ENCODE measurements around the gene CNIH1. TPM values are rescaled to one million over a fixed set of nuclear protein-coding genes. Genes with fewer than 3 reads are reported as not detected.
A peak's percentile ranks its signal among the peaks of the same experiment; 100 is the strongest.
"Not testable (repeated sequence)": the region's sequence is repeated elsewhere in the genome, so short reads cannot be mapped to it uniquely, and the experiment has no call there.

CNIH1 gene
- total RNA-seq, 1 experiment from 2014 or later: 135 TPM

DNA sequence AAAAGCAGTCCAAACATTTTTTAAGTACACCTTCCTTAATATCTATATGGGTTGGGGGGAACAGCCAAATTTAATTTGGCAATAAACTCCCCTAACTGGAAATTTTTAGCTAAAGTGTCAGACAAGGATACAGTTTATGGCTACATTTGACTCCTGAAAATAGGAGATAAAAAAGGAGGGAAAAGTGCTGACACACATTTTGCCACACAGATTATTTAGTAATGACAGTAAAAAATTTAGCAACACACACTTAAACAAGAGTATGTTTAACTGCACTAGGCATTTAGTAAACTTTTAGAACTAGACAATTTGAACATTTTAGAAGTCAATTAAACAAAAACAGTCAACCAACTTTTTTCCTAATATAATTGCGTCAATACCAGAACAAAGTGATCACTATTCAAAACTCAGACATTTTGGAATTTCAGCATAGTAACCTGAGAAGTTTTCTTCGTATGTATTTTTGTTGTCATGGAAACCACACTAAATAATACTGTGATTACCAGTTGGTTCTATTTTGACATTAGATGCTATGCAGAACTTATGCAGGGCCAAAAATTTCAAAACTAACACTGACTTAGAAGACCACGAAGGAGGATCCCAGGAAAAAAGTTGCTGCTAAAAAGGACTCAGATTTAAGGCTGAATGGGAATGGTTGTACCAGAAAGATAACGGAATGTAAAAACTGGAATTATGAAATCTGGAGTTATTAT, 34.2 kb upstream of the CNIH1 start:
- Histone ChIP-seq H3K27me3 (no peaks in the 10 kb centered on the region), H3K4me3 (no peak overlapping the region), H3K36me3 (peaks cover 17% of the 10 kb centered on the region), H3K9me3 (no peaks in the 10 kb centered on the region)
- DNase-seq: no peak

GRCh38 chr14:54474232-54474793, 33.1 kb upstream of the CNIH1 start:
- H3K27me3 ChIP-seq: no peaks in the 10 kb centered on the region
- H3K9me3 ChIP-seq: no peaks in the 10 kb centered on the region
- no peak for DNase-seq
- peaks cover 17% of the 10 kb centered on the region for H3K36me3 ChIP-seq
- H3K4me3 ChIP-seq: no peak overlapping the region

- no peak overlapping the region for H3K4me3 ChIP-seq
- no peak for DNase-seq
- H3K36me3 ChIP-seq: peaks cover 5% of the 10 kb centered on the region
- H3K9me3 ChIP-seq: no peaks in the 10 kb centered on the region
- H3K27me3 ChIP-seq: no peaks in the 10 kb centered on the region
Observed at GRCh38 chr14:54472315-54472714, 31.1 kb upstream of the CNIH1 start.

GRCh38 chr14:54471641-54472040, 30.5 kb upstream of the CNIH1 start:
- DNase-seq: no peak
- Histone ChIP-seq H3K27me3 (no peaks in the 10 kb centered on the region), H3K9me3 (0 out of 2 replicates have a peak, but pooled peaks cover 2% of the 10 kb centered on the region), H3K36me3 (peaks cover 4% of the 10 kb centered on the region), H3K4me3 (no peak overlapping the region)

GRCh38 chr14:54470701-54471100, 29.5 kb upstream of the CNIH1 start:
- H3K9me3 ChIP-seq: 0 out of 2 replicates have a peak, but pooled peaks cover 3% of the 10 kb centered on the region
- H3K4me3 ChIP-seq: no peak overlapping the region
- no peaks in the 10 kb centered on the region for H3K27me3 ChIP-seq
- no peak for DNase-seq
- no peaks in the 10 kb centered on the region; the same call in 1 of the 2 replicates for H3K36me3 ChIP-seq

GRCh38 chr14:54467280-54467679, 26.1 kb upstream of the CNIH1 start:
- H3K4me3 ChIP-seq: no peak overlapping the region

GRCh38 chr14:54465654-54466053, 24.5 kb upstream of the CNIH1 start:
- no peak overlapping the region for H3K4me3 ChIP-seq
- DNase-seq: no peak

More at GRCh38 chr14:54467280-54467679, 26.1 kb upstream of the CNIH1 start:
- no peak for DNase-seq
- H3K9me3 ChIP-seq: 0 out of 2 replicates have a peak, but pooled peaks cover 3% of the 10 kb centered on the region
- H3K36me3 ChIP-seq: no peaks in the 10 kb centered on the region
- no peaks in the 10 kb centered on the region for H3K27me3 ChIP-seq

DNA sequence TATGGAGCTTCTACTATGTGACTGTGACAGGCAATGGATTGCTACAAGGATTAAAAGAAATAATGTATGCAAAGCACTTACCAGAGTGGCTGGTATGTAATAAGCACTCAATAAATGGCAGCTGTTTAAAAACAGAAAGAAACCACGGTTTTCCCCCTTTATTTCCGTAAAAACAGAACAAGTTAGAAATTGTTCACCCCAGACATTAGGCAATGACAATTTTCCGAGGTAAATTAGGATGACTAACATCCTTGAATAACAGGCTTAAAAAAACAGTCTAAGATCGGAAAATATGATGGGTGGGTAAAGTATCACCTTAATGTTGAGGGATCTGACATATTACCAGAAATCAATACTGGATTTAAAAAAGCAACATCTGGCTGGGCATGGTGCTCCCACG, 20.9 kb upstream of the CNIH1 start:
- Histone ChIP-seq H3K36me3 (no peaks in the 10 kb centered on the region), H3K27me3 (no peaks in the 10 kb centered on the region), H3K4me3 (no peak overlapping the region), H3K9me3 (0 out of 2 replicates have a peak, but pooled peaks cover 3% of the 10 kb centered on the region)
- DNase-seq: no peak

More at GRCh38 chr14:54465654-54466053, 24.5 kb upstream of the CNIH1 start:
- Histone ChIP-seq H3K9me3 (0 out of 2 replicates have a peak, but pooled peaks cover 3% of the 10 kb centered on the region), H3K36me3 (no peaks in the 10 kb centered on the region), H3K27me3 (no peaks in the 10 kb centered on the region)

GRCh38 chr14:54459106-54459505, 17.9 kb upstream of the CNIH1 start:
- H3K4me3 ChIP-seq: no peak overlapping the region
- H3K27me3 ChIP-seq: no peaks in the 10 kb centered on the region

GRCh38 chr14:54458536-54458935, 17.4 kb upstream of the CNIH1 start:
- H3K4me3 ChIP-seq, H3K27me3 ChIP-seq, DNase-seq, H3K36me3 ChIP-seq, H3K9me3 ChIP-seq: not testable (repeated sequence)

More at GRCh38 chr14:54459106-54459505, 17.9 kb upstream of the CNIH1 start:
- Histone ChIP-seq H3K9me3 (no peaks in the 10 kb centered on the region), H3K36me3 (no peaks in the 10 kb centered on the region)
- DNase-seq: no peak

DNA sequence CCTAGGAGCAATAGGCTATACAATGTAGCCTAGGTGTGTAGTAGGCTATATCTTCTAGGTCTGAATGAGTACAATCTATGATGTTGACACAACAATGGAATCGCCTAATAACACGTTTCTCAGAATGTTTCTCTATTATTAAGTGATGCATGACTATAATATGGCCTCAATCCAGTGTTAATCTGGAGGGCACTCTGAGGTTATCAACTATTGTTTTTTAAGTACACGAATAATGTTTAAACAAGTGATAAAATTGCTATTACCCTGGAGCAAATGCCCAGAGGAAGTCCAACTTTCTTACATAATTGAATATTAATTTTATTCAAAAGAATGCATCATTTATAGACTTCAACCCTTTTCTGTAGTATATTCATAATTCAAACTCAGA, 16.4 kb upstream of the CNIH1 start:
- H3K36me3 ChIP-seq: no peaks in the 10 kb centered on the region
- DNase-seq: no peak
- no peaks in the 10 kb centered on the region for H3K27me3 ChIP-seq
- no peak overlapping the region for H3K4me3 ChIP-seq
- no peaks in the 10 kb centered on the region for H3K9me3 ChIP-seq

DNA sequence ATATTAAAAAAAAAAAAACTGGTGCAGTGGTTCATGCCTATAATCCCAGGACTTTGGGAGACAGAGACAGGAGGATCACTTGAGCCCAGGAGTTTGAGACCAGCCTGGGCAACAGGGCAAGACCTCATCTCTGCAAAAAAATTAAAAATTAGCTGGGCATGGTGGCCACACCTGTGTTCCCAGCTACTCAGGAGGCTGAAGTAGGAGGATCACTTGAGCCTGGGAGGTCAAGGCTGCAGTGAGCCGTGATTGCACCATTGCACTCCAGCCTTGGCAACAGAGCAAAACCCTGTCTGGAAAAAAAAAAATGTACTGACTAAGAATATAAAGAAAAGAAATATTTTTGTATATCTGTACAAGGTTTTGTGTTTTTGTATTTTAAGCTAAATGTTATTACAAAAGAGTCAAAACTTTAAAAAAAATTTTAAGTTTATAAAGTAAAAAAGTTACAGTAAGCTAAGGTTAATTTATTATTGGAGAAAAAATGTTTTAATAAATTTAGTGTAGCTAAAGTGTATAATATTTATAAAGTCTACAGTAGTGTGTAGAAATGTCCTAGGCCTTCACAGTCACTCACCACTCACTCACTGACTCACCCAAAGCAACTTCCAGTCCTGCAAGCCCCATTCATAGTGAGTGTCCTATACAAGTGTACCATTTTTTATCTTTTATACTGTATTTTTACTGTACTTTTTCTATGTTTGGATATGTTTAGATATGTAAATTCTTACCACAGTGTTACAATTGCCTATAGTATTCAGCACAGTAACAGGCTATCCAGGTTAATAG, 15.8 kb upstream of the CNIH1 start:
- not testable (repeated sequence) for H3K27me3 ChIP-seq, H3K9me3 ChIP-seq, H3K36me3 ChIP-seq, DNase-seq, H3K4me3 ChIP-seq

DNA sequence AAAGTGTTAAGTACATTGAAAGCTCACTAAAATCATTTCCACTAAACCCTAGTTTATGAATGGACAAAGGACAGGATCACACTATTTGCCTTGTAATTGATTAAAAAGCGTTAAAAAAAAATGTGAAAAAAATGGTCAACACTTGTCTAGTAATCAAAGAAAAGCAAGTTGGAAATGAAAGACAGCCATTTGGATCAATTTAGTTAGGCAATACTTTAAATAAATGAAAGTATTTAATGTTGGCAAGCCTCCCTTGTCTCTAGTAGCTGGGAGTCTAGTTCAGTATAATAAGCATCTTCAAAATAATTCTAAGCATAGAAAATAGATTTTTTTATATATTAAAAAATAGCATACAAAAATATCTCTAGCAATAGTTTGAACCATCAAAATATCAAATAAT, 14.2 kb upstream of the CNIH1 start:
- no peaks in the 10 kb centered on the region for H3K9me3 ChIP-seq
- no peaks in the 10 kb centered on the region for H3K36me3 ChIP-seq
- no peak overlapping the region for H3K4me3 ChIP-seq
- no peak for DNase-seq
- H3K27me3 ChIP-seq: no peaks in the 10 kb centered on the region

GRCh38 chr14:54453990-54454389, 12.8 kb upstream of the CNIH1 start:
- not testable (repeated sequence) for H3K9me3 ChIP-seq, H3K4me3 ChIP-seq, H3K36me3 ChIP-seq, H3K27me3 ChIP-seq
- DNase-seq: peak; percentile 71

DNA sequence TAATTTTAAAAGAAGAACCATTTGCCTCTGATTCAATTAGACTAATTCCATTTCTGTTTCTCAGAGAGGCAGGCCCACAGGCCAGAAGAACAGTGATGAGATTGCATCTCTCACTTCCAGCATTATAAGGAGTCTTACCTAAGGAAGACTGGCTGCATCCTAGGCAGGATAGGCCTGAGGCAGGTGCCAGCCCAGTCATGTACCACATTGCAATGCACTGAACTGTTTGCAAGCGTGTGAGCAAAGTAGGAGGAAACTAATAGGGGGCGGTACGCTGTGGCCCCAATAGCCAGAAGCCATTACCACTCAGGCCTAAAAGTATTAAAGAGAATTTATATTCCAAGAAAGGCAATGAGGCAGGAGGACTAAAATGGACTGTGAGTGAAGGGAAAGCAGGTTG, 12.1 kb upstream of the CNIH1 start:
- Histone ChIP-seq H3K4me3 (no peak overlapping the region), H3K27me3 (no peaks in the 10 kb centered on the region), H3K36me3 (no peaks in the 10 kb centered on the region), H3K9me3 (no peaks in the 10 kb centered on the region)
- DNase-seq: no peak

GRCh38 chr14:54451961-54452360, 10.8 kb upstream of the CNIH1 start:
- no peaks in the 10 kb centered on the region for H3K36me3 ChIP-seq
- no peak overlapping the region for H3K4me3 ChIP-seq
- H3K27me3 ChIP-seq: no peaks in the 10 kb centered on the region
- no peaks in the 10 kb centered on the region for H3K9me3 ChIP-seq
- no peak for DNase-seq

DNA sequence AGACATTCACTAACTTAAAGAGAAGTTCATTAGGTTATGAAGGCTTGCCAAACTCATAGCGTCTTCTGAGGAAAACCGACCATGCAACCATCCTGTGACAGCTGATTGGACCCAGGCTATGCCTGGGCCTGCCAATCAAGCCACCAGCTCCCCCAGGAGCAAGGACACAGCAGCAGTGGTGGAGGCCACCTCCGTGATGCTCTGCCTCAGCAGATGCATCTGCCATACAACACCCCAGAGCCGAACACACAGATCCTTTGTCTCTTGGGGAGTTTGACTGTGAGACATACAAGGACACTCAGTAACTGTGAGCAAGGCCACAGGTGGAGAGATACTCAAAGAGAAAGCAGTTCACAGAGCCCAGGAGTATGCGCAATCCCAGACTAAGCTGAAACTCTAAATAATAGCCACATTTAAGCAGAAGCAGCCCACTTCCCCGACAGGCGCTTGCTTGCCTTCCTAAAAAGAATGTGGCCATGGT, 10.0 kb upstream of the CNIH1 start:
- Histone ChIP-seq H3K36me3 (no peaks in the 10 kb centered on the region), H3K27me3 (no peaks in the 10 kb centered on the region), H3K4me3 (no peak overlapping the region), H3K9me3 (no peaks in the 10 kb centered on the region)
- no peak for DNase-seq
